Measurements from ENCODE around the gene C1S.
"Not testable (repeated sequence)": the region's sequence is repeated elsewhere in the genome, so short reads cannot be mapped to it uniquely, and the experiment has no call there.

DNA sequence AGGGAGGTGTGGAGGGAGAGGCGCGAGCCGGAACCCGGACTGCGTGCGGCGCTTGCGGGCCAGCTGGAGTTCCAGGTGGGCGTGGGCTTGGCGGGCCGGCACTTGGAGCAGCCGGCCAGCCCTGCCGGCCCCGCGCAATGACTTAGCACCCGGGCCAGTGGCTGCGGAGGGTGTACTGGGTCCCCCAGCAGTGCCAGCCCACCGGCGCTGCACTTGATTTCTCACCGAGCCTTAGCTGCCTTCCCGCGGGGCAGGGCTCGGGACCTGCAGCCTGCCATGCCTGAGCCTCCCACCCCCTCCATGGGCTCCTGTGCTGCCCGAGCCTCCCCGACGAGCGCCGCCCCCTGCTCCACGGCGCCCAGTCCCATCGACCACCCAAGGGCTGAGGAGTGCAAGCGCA lies 23.1 kb upstream of the C1S start:
- not testable (repeated sequence) for TF ChIP-seq POLR2A (IDR thresholded peaks at IDR 0.05)
- TF ChIP-seq, protein P1, sequence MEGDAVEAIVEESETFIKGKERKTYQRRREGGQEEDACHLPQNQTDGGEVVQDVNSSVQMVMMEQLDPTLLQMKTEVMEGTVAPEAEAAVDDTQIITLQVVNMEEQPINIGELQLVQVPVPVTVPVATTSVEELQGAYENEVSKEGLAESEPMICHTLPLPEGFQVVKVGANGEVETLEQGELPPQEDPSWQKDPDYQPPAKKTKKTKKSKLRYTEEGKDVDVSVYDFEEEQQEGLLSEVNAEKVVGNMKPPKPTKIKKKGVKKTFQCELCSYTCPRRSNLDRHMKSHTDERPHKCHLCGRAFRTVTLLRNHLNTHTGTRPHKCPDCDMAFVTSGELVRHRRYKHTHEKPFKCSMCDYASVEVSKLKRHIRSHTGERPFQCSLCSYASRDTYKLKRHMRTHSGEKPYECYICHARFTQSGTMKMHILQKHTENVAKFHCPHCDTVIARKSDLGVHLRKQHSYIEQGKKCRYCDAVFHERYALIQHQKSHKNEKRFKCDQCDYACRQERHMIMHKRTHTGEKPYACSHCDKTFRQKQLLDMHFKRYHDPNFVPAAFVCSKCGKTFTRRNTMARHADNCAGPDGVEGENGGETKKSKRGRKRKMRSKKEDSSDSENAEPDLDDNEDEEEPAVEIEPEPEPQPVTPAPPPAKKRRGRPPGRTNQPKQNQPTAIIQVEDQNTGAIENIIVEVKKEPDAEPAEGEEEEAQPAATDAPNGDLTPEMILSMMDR (IDR thresholded peaks at IDR 0.05) = not testable (repeated sequence)

All from vagina (tissue), 2 donors.